ENCODE measurements around the gene MLST8.
A peak's percentile ranks its signal among the peaks of the same experiment; 100 is the strongest.

The MLST8 gene

GRCh38 chr16:2173916-2174315 is 31.3 kb upstream of the MLST8 start:
- DNase-seq, result no peak

DNA sequence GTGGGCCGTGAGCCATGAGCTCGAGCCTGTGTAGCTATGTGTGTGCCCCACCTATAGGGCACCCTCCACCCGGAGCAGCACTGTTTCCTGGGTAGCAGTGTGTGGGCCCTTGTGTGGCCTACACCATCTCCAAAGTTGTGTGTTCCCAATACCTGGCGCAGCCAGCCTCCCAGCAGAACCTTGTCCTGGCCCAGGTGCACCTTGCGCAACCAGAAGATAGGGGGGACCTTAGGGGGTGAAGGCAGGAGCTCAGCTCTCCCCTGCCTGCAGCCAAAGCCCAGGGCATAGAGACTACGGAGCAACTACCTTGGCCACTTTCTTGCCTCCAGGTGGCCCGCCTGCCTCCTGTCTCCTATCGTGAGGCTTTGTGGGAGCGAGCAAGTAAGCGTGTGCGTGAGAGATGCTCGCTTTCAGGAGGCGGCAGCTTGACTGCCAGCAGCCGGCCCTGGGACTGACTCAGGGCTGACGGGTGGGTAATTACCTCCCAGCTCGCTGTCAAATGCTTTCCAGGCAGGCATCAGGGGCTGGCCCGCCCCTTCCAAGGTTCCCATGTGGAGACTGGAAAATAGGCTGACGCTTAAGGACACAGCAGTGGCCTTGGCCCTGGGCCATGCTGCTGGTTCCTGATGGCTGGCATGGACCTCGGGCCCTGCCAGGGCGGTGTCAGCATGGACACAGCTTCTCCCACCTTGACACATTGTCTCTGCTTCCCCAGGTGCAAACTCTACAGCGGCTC is 30.7 kb upstream of the MLST8 start:
- DNase-seq, result no peak

DNA sequence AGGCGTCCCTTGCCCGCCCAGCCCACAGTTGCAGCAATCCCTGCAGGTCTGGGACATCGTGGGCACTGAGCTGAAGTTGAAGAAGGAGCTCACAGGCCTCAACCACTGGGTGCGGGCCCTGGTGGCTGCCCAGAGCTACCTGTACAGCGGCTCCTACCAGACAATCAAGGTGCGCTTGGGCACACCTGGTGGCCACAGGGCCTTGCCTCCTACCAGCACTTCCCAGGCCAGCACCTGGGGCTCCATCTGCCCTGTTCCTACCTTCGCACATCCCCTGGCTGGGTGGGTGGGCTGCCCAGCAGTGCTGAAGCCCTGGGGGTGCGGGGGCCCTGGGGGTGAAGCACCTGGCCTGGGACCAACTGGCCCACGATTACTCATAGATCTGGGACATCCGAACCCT is 29.8 kb upstream of the MLST8 start:
- no peak for DNase-seq

DNA sequence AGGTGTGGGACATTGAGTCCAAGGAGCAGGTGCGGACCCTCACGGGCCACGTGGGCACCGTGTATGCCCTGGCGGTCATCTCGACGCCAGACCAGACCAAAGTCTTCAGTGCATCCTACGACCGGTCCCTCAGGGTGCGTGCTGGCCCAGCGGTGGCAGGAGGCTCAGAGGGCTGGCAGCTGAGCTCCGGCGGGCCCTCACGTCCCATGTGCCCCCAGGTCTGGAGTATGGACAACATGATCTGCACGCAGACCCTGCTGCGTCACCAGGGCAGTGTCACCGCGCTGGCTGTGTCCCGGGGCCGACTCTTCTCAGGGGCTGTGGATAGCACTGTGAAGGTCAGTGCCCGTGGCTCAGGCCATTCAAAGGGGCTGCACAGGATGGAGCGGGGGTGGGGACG is 29.2 kb upstream of the MLST8 start:
- no peak for DNase-seq

DNA sequence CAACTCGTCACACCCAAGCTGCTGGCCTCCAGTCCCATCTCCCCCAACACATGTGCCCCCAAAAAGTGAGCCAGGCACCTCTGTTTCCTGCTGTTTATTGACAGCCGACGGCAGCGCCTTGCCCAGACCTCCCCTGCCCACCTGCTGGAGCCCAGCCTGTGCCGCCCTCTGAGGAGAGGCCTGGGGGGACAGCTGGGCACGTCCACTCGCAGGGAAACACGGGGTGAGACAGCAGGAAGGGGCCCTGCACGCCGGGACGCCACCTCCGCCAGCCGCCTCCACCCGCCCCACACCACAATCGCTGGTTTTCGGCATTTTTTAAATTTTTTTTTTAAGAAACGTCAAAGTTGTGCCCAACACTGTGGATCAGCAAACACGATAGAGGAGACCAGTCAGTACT is 28.2 kb upstream of the MLST8 start:
- DNase-seq, result no peak

DNA sequence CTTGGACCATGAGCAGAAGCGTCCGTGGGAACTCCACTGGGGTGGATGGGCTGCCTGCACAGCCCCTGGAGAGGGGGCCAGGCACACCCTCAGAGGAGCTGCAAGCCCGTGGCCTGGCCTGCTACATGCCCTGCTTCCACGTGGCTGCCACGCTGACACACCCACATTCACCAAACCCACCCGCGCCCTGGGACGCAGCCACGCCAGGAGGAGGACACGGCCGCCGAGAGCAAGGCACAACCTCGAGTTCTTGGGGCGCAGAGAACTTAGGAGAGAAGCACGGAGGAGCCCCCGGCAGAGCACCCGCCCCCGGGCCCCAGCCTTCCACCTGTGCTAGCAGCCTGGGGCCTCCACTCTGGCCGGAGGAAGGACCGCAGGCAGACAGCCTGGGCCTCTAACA is 27.7 kb upstream of the MLST8 start:
- no peak for DNase-seq

- no peak for DNase-seq
Measured at GRCh38 chr16:2178321-2179106, 26.7 kb upstream of the MLST8 start.

GRCh38 chr16:2179107-2179501 is 26.1 kb upstream of the MLST8 start:
- DNase-seq, result no peak

- DNase-seq, result no peak
Measured at GRCh38 chr16:2179576-2179975, 25.7 kb upstream of the MLST8 start.

DNA sequence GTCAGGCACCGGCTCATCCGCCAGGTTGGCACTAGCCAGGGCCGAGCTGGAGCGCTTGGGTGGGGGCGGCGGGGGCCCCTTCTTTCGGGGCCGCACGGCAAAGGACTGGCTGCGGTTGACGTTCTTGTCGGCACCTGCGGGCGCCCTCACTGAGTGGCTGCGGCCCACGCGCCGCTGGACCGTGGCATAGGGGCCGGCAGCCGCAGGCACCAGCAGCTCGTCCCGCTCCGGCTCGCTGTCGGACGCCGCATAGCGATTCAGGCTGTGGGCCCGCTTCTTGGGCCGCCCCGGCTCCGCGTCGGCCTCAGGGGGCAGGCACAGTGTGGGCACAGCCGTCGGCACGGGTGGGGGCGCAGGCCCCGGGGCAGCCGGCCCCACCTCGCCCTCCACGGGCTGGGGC is 24.8 kb upstream of the MLST8 start:
- no peak for DNase-seq

DNA sequence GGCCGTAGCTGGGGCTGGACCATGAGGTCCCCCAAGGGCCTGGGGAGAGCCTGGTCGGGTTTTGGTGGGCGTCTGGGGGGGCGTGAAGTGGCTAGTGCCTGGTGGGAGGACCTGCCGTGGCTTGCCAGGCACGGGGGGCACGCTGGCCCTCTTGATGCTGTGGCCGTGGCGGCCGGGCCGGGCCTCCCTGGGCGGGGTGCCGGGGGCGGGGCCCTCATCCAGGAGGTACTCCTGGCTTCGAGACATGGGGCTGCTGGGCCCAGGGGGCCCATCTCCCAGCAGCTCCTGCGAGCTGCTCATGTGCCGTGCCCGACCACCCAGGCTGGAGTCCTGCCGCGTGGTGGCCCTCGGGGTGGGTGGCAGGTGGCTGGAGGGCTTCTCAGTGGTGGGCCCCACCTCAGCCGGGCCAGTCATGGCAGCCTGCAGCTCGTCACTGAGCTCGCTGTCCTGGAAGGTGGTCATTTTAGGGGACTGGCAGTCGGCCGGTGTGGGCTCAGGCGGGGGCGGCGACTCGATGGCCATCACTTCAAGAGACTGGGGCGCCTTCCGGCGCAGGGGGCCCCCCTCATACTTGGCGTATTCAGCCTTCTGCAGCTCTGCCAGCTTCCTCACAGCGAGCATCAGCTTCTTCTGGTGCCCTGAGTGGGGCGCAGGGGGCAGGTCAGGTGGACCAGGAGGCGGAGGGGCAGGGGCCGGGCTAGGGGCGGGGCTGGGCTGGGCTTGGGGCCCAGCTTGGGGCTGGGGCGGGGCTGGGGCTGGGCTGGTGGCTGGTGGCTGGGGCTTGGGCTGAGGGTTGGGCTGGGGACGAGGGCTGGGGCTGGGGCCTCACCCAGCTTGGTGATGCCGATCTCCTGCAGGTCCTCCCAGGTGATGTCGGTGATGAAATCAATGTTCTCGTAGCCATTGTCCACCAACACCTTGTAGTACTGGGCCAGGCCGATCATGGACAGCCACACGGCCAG is 24.0 kb upstream of the MLST8 start:
- no peak for DNase-seq

DNA sequence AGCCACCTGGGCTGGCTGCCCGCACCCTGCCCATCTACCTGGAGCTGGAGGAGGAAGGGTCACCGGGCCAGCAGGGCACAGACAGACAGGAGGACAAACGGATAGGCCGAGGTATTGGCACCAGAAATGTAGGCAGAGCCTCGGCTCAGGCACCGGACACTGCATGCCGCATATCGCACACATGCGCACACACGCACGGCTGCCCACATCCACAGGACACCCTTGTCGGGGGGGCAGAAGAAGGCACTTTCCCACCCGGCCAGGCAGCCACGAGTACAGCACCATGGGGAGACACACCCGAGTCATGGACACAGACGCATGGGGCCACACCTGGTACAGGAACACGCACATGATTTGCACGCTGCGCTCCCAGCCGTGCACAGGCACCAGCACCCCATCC is 23.3 kb upstream of the MLST8 start:
- no peak for DNase-seq

DNA sequence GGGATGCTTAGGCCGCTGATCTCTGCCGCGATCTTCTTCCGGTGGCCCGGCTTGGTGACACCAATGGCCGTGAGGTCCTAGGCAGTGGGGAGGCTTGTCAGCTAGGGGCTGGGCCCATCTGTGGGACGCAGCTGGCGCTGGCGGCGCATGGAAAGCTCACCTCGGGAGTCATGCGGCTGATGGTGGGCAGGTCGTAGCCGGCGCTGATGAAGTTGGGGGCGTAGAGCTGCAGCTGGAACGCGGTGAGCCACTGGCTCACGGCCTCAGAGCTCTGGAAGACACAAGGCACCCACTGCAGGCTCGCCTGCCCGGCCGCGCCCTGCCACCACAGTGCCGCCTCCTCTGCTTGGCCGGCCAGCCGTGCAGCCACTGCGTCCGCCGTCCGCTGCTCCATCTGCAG is 21.6 kb upstream of the MLST8 start:
- no peak for DNase-seq

- DNase-seq, result no peak
Measured at GRCh38 chr16:2184346-2184745, 20.9 kb upstream of the MLST8 start.

- DNase-seq, result no peak
Measured at GRCh38 chr16:2184962-2185361, 20.3 kb upstream of the MLST8 start.

- no peak for DNase-seq
Measured at GRCh38 chr16:2186064-2186463, 19.2 kb upstream of the MLST8 start.

DNA sequence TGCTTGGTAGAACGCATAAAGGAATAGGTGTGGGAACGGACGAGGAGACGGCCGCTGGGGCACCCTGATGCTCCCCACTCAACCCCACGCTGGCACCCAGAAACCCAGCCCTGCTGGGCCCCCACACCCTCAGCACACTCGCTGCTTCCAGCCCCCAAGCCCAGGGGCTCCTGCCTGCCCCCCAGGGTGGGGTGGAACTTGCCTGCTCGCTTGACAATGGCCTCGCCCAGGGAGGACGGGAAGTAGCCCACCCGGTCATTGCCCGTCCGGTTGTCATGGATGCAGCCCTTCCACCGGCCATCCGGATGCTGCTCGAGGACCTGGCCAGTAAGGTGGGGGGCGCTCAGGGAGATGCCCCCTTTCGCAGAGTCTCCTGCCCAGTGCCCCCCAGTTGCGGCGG is 18.7 kb upstream of the MLST8 start:
- no peak for DNase-seq

DNA sequence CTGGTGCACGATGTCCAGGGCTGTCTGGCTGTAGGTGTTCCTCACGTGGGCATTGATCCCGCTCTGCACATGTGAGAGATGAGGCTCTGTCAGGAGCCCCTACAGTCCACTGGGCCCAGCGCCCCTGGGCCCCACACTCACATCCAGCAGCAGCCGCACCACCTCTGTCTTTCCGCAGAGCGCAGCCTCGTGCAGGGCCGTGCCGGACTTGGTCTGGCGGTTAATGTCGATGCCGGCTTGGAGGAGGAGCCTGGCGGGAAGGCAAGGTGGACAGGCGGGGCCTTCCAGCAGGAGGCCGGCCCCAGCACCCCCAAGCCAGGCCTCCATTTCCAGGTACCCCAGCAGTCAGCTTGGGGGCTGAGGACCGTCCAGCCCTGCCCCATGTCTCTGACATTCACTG is 18.0 kb upstream of the MLST8 start:
- DNase-seq, result no peak

GRCh38 chr16:2188395-2188794 is 16.9 kb upstream of the MLST8 start:
- DNase-seq, result no peak

GRCh38 chr16:2189252-2189893 is 15.9 kb upstream of the MLST8 start:
- DNase-seq, result no peak

DNA sequence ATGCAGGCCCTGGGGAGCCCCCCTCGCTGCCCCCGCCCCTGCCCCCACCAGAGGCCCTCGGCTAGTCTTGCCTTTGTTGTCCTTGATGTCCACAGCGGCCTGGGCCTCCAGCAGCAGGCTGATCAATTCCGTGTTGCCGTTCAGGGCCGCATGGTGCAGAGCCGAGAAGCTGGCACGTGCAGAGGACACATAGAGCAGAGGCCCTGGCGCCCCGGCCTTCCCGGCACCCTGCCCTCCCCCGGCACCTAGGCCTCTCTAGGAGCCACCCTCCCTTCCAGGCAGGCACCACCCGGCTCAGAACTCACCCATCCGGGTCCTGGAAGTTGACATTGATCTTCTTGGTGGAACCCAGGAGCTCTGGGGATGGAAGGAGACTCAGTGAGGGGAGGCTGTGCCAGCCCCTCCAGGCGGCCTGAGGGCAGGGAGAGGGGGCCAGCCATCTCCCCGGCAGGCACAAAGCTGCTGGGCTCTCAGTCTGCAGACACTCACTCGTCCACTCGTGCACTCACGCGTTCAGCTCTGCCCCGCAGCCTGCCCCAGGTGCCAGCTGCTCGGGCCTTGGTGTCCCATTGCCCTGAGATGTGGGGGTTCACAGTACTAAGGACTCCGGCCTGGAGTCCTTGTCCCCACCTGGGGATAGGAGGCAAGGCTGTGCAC is 15.1 kb upstream of the MLST8 start:
- DNase-seq, result peak; percentile 28

- peak; percentile 78 for DNase-seq
Measured at GRCh38 chr16:2190659-2191445, 14.4 kb upstream of the MLST8 start.
